NCI-H2171 (cell line): ENCODE measurements around the gene MYLK.

ENCODE experiments used
- DNase-seq: peaks from one replicate; lab custom pipeline; 2025; lab: John Stamatoyannopoulos, UW

MYLK gene

DNA sequence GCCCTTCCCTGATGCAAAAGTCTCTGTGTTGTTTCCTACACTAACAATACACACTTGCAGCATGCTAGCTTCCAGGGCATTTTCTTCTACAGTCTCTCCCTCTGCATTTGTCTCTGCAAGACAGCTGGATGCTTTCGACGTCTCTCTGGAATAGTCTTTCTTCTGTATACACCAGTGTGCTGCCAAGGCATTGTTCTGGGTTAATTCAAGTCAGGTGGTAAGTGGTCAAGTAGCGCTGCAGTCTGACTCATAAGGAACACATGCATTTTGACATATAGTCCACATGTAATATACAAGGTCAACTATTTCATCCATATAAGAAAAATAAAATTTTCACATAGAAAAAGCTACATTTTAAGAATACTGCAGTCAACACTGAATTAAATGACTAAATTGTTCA is 92.7 kb downstream of the MYLK start:
- DNase-seq = no peak

DNA sequence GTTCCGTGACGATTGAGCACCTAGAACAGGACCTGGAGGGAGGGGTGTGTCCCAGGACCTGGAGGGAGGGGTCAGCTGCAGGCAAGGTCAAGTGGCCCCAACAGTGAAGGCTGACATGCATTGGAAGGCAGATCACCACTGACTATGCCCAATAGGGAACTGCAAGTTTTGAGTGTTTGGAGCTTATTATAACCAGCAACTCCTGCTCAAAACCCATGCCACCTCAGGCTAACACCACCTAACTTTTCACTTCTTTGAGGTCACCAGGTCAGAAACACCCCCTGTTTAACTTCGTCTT is 93.1 kb downstream of the MYLK start:
- DNase-seq = no peak

DNA sequence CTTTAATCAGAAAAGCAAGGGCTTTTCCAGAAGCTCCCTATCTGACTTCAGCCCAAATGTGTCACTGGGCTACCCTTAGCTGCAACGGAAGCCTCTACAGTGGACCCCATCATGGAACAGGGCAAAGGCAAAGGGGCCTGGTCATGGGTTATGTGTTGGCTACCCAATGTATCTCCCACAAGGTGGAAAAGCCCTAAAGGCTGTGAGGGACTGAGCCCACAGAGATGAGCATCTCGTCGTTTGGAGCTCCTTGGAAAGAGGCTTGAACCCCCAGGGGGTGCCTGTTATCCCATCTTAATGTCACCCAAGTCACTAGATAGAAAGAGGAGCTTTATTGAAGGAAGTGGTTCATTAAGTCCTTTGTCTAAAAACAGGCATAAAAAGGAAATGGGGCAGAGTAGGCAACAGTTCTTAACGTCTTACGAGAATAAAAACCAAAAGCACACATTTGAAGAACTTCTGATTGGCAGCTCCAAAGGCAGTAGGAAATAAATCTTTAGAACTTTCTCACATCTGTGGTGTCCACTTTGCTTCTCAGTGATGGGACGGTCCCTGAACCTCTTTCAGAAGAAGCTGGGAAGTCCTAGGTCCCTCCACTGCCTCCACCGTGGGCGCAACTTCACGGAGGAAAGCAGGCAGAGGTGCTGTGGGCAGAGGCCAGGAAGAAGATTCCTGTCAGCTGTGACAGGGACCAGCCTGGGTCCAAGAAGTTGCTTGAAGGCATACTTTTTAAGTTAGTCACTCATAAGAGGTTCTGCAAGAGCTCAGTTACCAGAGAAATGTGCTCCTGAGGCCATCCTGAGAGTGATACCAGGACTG is 93.7 kb downstream of the MYLK start:
- no peak for DNase-seq

DNA sequence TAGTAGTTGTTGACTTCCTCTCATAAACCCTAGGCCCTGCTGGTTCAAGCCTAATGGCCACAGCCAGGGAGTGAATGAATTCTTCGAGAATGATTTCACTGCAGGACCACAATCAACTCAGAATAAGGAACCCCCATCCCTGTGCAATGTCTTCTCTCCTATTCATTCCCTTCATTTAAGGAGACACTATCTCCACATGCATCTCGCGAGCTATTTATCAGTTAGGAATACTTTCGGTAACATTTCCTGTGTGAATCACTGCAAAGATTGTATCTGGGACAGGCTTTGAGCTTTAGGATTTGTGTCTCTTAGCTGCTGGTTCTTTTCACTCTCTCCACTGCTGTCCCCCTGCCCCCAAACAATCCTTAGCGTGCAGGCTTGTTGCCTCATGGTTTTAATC is 94.4 kb downstream of the MYLK start:
- no peak for DNase-seq

DNA sequence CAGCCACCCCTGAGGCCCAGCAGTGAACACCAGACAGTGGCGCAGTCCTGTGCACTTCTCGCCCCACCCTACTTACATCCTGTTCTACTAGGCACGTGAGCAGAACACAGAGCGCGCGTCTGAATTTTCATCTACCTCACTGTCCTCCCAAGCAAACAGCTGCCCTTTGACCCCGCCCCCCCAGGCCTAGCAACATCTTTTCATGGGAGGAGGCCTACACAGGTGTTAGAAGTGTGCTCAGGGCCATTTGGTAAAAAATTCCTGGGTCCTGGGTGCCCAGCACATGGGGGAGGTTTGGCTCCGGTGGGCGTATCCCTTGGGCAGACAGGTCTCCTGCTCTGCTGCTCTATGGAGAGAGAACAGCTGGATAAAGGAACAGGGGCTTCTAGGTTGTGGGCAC is 95.0 kb downstream of the MYLK start:
- no peak for DNase-seq

DNA sequence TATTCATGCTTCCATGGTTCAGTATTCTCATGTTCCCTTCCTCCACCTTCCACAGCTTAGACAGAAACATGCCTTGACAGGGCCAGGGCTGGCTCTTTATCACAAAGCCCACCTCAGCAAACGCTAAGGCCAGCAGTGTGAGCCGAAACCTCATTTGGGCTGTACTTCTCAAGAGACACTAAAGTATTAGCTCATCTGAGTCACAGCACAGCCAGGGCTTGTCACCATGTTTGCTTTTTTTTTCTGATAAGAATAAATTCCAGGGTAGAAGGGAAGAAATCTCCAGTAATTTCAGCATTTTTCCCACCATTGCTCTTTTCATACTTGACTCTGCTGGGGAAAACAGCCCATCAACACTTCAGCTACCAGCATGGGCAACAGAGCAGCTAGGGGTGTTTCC is 95.4 kb downstream of the MYLK start:
- no peak for DNase-seq

DNA sequence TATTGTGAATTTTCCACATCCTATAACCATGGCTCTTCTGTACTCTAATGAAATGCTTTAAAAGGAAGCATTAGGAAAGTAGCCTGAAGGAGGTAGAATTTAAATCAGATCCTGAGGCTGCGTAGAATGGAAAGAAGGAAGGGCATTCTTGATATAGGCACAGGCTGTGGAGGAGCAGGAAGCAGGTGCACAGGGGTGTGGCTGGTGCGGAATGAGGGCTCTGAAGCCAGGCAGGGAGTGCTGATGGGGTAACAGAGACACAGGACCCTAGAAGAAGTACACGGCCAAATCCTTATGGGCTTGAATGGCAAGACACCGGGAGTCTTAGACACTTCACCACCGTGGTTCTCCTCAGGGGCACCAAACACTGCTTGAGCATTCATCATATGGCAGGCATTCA is 97.0 kb downstream of the MYLK start:
- no peak for DNase-seq

DNA sequence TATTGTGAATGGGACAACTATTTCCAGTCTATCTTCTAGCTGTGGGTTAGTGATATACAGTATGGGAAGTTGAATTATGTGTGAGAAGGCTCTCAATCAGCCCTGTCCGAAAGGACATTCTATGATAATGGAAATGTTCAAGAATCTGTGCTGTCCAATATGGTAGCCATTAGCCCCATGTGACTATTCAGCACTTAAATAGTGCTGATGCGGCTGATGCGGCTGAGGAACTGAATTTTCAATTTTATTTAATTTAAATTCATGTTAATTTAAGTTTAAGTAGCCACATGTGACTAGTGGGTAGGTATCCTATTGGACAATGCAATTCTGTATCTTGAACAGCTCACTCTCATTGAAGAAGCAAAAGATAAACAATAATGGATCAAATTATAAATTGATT is 98.5 kb downstream of the MYLK start:
- DNase-seq = no peak

DNA sequence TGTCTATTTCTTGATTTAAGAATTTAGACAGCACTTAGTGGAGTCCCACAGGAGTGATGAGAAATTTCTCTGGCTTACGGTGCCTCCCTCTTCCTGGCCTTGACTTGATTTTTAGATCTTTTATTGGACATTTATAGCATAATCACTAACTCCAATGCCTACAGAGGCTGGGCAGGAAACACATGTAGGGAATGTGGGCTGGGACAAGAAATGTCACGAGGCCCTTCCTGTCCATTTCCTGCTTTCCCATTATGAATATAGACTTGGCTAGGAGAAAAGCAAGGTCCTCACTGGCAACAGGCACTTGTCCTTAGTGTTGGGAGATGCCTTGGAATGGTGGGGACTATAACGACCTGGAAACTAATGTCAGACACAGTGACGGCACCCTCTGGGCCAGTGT is 100.3 kb downstream of the MYLK start:
- no peak for DNase-seq

DNA sequence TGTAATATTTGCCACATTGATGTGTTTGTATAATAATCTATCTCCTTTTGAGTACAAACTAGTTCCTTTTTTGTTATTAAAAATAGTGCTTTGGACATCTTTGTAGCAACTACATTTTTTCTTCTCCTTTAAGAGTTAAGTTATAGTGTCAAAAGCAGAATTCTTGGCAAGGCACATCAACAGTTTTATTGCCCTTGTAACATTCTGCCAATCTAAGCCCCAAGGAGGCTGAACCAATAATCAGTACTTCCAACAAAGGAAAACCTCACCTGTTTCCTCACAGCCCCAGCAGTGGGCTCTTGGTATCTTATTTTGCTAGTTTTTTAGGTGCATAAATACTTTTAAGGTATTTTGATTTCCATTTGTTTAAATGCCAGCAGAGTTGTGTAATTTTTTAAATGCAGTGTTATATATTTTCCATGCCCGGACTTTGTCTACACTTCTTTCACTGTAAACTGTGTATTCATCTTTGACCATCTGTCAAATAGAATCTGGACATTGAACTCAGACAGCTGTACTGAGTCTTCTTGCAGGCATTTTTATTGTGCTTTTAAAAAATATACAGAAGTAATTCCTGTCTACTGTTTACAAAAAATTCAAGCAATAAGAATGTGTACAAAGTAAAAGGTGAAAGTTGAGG is 101.0 kb downstream of the MYLK start:
- no peak for DNase-seq

DNA sequence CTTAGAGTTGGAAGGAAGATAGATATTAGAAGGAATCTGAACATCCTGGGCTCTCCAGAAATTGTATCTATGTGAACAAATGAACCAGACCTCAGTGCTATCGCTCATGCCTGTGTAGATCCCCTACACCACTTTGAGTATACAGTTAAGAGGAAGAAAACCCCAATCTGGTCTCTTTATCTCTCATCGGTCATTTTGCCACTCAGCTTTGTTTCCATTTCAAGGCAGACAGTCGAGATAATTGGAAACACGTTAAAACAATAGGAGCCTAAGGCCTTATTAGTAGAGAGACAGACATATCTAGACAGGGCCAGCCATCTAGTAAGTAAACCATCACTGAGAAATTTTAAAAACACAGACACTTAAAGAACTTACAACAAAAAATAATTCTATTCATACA is 101.6 kb downstream of the MYLK start:
- DNase-seq = no peak

DNA sequence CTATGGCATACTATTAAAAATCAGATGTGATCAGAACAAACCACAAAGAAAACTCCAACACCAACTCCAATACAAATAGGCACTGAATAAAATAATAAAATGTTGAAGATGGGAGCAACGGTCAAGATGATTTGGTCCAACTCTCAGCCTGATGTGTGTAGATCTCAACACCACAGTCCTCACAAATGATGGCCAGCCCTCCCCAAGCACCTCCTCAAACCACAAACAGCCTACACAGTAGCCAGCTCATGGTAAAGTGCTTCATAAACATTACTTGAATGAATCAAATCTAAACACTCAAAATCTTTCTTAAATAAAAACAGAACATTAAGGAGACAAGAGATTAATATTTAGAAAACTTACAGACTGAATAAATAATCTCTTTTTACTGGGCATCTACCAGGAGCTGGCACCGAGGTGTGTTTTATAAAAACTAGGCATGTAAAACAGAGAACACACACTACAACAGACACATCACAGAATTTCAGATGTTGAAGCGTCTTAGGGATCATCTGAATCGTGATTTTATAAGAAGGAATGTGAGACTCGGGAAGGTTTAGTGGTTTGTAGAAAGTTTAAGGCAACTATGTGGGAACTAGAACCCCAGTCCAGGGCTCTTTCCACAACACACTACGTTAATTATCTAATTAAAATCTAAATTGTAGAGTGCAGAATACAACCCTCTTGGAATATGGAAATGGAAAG is 102.4 kb downstream of the MYLK start:
- DNase-seq = no peak

DNA sequence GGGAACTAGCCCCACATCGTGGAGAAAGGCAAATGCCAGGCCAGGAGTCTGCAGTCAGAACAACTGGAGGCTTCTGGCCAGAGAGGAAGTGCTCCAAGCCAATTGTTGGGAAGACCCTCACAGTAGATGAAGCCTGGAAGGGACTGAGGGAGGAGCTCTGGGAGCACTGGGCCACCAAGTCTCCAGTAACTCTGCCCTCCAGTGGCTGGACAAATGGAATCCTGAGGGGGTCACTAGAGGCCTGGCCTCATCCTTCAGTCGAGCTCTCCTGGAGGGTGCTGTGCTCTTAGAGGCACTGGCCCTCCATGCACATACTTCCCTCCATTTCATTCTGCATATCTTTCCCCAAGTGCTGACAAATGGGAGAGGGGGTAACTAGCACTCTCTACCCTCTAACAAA is 103.0 kb downstream of the MYLK start:
- no peak for DNase-seq

DNA sequence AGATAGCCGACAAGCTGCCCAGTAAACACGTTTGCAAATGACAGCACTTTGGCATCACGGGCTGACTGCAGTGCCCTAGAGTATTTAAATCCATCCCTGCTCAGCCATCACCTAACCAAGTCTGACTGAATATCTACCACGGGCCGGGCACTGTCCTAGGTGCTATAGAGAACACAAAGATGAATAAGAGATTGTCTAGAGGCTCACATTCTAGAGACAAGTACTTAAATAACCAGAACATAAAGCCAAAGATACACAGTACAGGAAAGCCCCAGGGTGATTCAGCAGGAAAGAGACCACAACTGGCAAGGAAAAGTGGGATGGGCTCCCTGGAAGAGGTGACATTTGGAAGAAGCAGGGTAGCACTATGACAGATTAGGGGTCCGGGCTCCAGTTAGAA is 103.5 kb downstream of the MYLK start:
- no peak for DNase-seq

DNA sequence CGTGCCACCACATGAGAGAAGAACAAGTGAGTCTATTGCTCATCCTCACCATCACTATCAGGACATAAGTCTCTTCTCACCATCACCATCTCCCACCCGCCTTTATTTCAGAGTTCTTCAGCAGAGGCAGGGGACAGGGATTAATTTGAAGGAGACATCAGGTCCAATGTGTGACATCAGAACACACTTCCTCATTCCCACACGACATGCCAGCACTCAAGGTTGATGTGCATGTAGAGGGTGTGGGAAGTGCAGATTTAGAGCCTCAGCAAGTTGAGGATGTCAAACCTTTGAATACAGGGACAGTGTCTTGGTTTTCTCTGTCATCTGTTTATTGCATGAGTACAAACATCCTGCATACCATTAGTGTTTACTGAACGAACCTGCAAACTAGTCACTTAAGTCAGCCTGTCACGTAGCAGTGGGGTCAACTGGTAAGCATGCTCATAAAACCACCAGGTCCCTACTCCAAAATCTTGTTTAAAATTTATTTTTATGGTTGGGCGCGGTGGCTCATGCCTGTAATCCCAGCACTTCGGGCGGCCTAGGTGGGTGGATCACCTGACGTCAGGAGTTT is 104.4 kb downstream of the MYLK start:
- no peak for DNase-seq

DNA sequence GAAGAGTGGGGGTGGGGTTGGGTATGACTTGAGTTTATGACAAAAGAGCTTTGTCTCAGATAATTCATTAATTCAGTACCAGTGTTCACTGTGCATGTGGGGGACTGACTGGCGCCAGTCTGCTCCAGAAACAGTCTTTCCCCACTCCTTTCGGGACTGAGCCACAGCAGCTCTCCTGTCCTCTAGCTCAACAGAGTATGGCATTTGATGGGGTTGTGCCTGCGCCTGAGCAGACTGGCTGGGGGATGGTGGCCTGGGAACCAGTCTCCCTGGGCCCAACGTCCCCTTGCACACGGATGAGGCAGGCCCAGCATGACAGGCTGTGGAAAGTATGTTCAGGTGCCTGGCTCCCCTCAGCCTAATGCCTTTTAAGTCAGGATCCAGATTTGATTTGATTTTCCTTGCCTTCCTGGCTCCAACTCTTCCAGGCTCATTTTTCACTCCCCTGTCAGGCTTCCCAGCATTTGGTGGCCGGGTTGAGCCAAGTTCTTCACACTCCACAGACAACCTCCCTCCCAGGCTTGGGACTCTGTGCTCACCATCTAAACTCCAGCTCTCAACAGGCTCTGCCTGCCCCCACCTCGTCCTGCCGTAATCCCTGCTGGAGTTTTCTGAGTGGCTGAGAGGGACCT is 105.0 kb downstream of the MYLK start:
- DNase-seq = no peak

DNA sequence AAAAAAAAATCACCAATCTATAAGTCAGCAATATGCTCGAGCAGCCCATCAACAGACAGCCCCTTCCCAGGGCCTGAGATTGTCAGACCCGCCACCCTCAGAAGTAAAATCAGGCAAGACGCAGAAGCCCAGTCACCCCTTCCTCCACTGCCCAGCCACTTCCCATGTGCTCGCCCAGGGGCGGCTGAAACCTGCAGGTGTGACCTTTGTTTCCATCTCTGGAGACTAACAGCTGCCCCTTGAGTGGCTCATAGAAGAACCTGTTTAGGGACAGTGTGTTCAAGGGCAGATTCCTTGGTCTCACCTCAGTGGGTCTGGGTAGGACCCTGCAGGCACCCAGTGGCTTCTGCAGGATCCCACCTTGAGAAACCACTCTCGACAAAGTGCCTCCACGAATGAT is 105.6 kb downstream of the MYLK start:
- DNase-seq = no peak

DNA sequence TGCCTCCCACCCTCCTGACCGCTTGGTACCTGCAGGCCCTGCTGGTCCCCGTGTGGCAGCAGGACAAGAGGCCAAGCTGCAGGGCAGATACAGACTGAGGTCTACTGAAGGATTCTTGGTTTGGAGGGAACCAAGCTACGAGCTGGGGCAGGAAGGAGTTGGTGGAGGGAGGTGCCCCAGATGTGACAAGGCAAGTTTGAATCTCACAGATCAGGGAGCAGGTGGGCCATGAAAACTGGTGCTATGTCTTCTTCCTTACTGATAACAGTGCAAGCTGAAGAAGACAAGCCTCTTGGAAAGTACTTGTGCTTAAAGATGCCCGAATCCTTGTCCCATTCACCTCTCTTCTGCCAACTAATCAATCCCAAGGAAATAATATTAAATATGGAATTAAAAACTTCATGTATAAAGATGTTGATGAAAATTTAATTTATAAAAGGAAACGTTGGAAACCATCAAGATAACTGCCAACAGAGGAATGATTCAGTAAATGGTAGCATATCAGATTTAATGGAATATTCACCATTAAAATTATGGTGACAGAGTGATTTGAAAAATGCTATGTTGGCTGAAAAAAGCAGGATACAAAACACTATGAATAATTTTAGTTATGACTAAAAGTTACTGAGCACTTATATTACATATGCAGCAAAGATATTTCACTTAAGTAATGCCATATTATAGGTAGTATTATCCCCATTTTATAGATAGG is 107.9 kb downstream of the MYLK start:
- no peak for DNase-seq

DNA sequence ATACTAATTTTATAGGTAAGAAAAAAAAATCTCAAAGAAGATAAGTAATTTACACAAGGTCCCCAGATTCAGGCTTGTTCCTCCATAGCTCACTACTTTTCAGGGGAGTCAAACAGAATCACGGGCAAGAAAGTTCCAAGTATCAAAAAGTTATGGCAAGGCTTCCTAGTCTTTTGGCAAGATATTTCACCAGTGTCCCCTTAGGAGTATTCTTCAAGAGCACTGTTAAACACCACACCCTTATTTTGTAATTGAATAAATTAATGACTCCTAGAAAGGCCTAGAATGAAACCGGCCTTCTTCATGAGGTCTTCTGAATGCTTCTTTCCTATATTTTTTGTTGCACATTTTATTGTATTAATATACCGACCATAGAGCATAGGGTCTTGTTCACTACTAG is 109.7 kb downstream of the MYLK start:
- no peak for DNase-seq

DNA sequence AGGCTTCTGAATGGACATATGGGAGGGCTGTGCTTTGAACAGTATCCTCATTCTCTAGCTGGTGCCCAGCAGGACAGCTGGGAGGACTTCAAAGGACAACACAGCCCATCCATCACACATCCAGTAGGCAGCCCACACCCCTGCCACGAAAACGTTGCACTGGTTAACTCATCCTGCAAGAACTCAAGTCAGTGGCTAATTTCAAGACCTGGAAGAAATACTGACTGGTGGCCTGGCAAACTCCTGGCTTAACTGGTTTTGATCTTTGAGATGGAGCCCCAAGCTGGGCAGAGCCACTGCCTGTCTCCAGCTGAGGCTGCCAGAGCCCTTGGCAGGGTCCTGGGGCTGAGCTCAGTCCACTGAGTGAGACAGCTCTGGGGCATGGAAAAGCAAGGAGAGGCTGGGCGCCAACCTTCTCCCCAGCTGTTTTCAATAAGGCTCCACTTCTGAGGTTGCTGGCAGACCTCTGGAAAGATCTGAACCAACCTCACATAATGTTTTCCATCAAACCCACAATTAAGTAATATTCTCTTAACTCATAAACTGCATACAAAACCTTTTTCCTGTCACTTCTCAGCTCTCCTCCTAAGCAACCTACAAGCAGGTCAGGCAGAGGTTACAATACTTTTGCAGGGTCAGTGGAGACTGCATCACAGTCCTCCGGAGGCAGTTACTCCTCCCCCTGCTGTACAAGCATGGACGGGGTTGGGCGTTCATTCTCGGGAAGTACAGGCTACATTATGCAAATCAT is 110.3 kb downstream of the MYLK start:
- no peak for DNase-seq

DNA sequence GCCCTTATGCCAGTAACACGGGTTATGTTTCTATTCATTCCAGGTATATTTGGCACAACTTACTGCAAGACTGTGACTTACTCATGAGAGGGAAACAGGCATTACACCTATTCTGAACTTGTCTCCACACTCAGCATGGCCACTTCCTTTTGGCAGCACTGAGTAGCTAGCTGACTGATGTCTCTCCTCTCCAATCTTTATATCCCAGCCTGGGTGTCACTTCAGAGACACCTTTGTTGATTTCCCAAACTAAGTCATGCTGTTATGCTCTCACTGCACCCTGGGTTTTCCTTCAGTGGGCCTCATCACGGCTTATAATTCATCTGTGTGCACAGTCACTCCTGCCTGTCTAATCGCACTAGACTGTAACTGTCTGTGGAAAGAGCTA is 114.8 kb downstream of the MYLK start:
- no peak for DNase-seq
